GM23248 (cell line): ENCODE measurements around the gene FGD5.

Experiments
- EZH2 ChIP-seq: fragments of 200-600 bp; sonication (generic); IDR thresholded peaks from 2 replicates; pipeline ENCODE4 v1.6.1; 2018; ENCODE audit warnings: antibody characterized with exemption, mild to moderate bottlenecking; ENCODE audit not compliant: insufficient read depth, poor library complexity, severe bottlenecking
- EZH2phosphoT487 ChIP-seq: fragments of 200-600 bp; sonication (generic); IDR thresholded peaks from 2 replicates; pipeline ENCODE4 v1.6.1; 2018; ENCODE audit warnings: antibody characterized with exemption, moderate library complexity, mild to moderate bottlenecking, low read depth; ENCODE audit not compliant: insufficient read depth

DNA sequence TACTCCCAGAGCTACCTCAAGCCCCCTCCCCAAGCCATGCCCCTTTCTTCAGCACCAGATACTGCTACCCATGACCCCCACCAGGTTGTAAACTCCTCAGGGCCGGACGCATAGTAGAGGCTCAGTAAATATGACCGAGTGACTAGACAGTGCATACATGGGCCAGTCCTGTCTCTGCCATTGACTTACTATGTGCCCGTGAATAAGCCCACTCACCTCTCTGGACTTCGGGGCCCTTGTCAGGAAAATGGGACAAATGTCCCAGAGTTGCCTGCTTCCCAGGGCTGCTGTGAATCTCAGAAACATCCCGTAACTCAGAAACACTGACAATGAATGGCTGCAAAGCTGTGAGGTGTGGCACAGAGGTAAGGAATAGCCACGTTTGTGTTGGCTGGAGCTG is 48.2 kb upstream of the FGD5 start:
- no peak for TF ChIP-seq EZH2
- TF ChIP-seq EZH2phosphoT487 = no peak
